NT2/D1 (cell line): ENCODE data around the gene FAM184B.

Source experiments
- DNase-seq: peaks from one replicate; pipeline ENCODE4 v3.0.0-alpha.2; 2011; ENCODE audit warnings: low read depth, low spot score
- H3K27me3 ChIP-seq: 2 replicates; pipeline ENCODE4 v1.6.0; 2011; ENCODE audit warnings: mild to moderate bottlenecking; ENCODE audit not compliant: insufficient read length, insufficient read depth
- H3K36me3 ChIP-seq: 2 replicates; pipeline ENCODE4 v1.6.1; 2011; ENCODE audit warnings: mild to moderate bottlenecking, low read length, mixed read lengths; ENCODE audit not compliant: insufficient read depth, insufficient read length
- H3K4me1 ChIP-seq: 2 replicates; pipeline ENCODE4 v1.5.1; 2011; ENCODE audit not compliant: insufficient read depth, insufficient read length
- H3K4me3 ChIP-seq: 2 replicates; pipeline ENCODE4 v1.5.1; 2011; ENCODE audit warnings: low read depth; ENCODE audit not compliant: insufficient read length
- H3K9ac ChIP-seq: 2 replicates; pipeline ENCODE4 v1.6.0; 2011; ENCODE audit warnings: low read depth; ENCODE audit not compliant: insufficient read length
- H3K9me3 ChIP-seq: 2 replicates; pipeline ENCODE4 v1.5.1; 2011; ENCODE audit warnings: mild to moderate bottlenecking, low read length; ENCODE audit not compliant: insufficient read depth
- SUZ12 ChIP-seq: IDR thresholded peaks from 2 replicates; pipeline ENCODE4 v1.6.1; 2011; ENCODE audit not compliant: insufficient read length, insufficient read depth; ENCODE audit errors: extremely low read depth
- YY1 ChIP-seq: IDR thresholded peaks from 2 replicates; pipeline ENCODE4 v1.6.1; 2011; ENCODE audit not compliant: insufficient read length, insufficient read depth
- ZNF274 ChIP-seq: IDR thresholded peaks from 2 replicates; pipeline ENCODE4 v1.6.1; 2011; ENCODE audit warnings: mild to moderate bottlenecking, low read depth, low read length

Gene FAM184B

DNA sequence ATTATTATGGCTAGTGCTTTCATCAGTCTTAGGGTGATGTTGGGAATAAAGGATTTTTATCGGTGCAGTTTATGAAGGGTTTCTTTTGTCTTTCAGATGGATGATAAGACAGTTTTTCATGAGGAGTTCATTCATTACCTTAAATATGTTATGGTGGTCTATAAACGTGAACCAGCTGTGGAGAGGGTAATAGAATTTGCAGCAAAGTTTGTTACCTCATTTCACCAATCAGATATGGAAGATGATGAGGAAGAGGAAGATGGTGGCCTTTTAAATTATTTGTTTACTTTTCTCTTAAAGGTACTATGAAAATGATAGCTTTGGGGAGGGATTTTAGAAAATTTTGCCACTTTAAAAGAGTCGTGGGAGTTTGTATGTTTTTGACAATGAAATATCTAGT lies 30.7 kb upstream of the FAM184B start:
- no peaks in the 10 kb centered on the region for H3K27me3 ChIP-seq
- peak overlapping the region; percentile 95 for H3K9ac ChIP-seq
- DNase-seq, result no peak
- TF ChIP-seq ZNF274 (no peak), YY1 (no peak)
- peaks cover 2% of the 10 kb centered on the region for H3K4me1 ChIP-seq
- H3K4me3 ChIP-seq, result peak overlapping the region; percentile 92
- no peaks in the 10 kb centered on the region for H3K9me3 ChIP-seq
- peaks cover 79% of the 10 kb centered on the region for H3K36me3 ChIP-seq

GRCh38 chr4:17811078-17811603 lies 29.7 kb upstream of the FAM184B start:
- H3K27me3 ChIP-seq, result no peaks in the 10 kb centered on the region
- no peak for TF ChIP-seq ZNF274
- TF ChIP-seq SUZ12, result no peak
- TF ChIP-seq YY1, result no peak
- peak overlapping the region; percentile 92 for H3K4me3 ChIP-seq
- peaks cover 79% of the 10 kb centered on the region for H3K36me3 ChIP-seq
- no peaks in the 10 kb centered on the region for H3K9me3 ChIP-seq
- H3K4me1 ChIP-seq, result peaks cover 2% of the 10 kb centered on the region
- peak overlapping the region; percentile 95 for H3K9ac ChIP-seq
- DNase-seq, result no peak

DNA sequence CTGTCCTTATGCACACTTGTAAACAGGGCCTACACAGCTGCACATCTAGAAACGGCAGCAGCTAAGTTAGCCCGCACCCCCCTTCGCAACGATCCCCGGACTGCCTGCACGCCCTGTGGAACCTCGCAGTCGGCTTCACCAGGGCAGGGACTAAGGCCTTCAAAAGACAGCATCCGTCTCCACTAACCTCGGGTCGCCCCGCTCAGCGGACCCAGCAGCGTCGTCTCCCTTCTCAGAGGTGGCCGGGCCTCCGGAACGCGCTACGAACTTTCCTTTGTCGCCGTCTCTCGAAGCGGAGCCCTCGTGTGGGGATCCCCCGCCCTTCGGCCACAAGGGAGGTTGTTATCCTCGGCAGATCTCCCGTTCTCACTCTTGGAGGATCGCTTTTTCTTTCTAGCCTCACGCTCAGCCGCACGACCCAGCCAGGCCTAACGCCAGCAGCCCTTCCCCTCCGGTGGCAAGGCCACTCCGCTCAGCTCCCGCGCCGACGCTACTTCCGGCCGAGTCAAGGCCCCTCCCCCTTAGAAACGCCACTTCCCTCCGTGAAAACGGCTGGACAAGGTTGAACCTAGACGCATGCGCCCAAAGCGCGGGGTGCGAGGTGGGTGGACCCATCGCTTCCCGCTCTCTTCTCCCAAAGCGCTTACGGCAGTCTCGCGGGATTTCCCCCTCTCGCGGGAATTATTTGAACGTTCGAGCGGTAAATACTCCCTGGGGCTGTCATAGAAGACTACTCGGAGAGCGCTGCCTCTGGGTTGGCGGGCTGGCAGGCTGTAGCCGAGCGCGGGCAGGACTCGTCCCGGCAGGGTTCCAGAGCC lies 29.0 kb upstream of the FAM184B start, which contains the start of the genes DCAF16 and NCAPG:
DCAF16 (minus strand) TSS at position 498 of the 818 bp plus-strand sequence. CDS start 6,616 bp downstream, outside the sequence.
NCAPG (plus strand) TSS at position 720 of the 818 bp plus-strand sequence. CDS start 99 bp downstream, outside the sequence.
- Histone ChIP-seq H3K4me1 (no peaks in the 10 kb centered on the region), H3K9ac (peak within 1 kb of the TSS; percentile 95), H3K4me3 (peak within 1 kb of the TSS; percentile 92), H3K9me3 (no peaks in the 10 kb centered on the region), H3K36me3 (peaks cover 77% of the 10 kb centered on the region), H3K27me3 (no peaks in the 10 kb centered on the region)
- TF ChIP-seq SUZ12 (no peak), YY1 (no peak), ZNF274 (no peak)
- peak; percentile 99 for DNase-seq

DNA sequence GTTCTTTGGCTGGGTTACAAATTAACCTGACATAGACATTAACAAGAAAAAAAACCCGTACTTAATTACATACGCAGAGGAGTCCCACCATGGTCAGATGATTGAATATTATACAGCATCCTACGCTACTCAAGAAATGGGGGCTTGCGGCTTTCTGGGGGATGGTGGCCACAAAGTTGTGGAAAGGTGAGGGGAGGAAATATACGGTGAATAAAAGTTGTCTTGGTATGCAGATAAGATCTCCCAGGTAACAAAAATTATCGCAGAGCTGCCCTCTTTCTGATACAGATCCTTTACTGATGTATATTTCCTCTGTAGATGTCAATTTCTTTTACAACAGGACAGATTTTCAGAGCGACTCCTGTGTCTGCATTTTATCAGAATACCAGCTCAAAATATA lies 28.2 kb upstream of the FAM184B start:
- Histone ChIP-seq H3K4me1 (no peaks in the 10 kb centered on the region), H3K36me3 (peaks cover 76% of the 10 kb centered on the region), H3K9me3 (no peaks in the 10 kb centered on the region), H3K4me3 (peak overlapping the region; percentile 92), H3K27me3 (no peaks in the 10 kb centered on the region), H3K9ac (peak overlapping the region; percentile 95)
- no peak for TF ChIP-seq SUZ12
- no peak for TF ChIP-seq YY1
- TF ChIP-seq ZNF274, result no peak
- no peak for DNase-seq

- H3K9me3 ChIP-seq, result no peaks in the 10 kb centered on the region
- peak overlapping the region; percentile 5 for H3K4me3 ChIP-seq
- H3K4me1 ChIP-seq, result no peaks in the 10 kb centered on the region
- DNase-seq, result no peak
- TF ChIP-seq SUZ12 (no peak), ZNF274 (no peak), YY1 (no peak)
- H3K9ac ChIP-seq, result peak overlapping the region; percentile 13
- H3K36me3 ChIP-seq, result peaks cover 76% of the 10 kb centered on the region
- no peaks in the 10 kb centered on the region for H3K27me3 ChIP-seq
Measured at GRCh38 chr4:17807446-17807845, 26.0 kb upstream of the FAM184B start.

- TF ChIP-seq ZNF274, result no peak
- no peak for TF ChIP-seq YY1
- TF ChIP-seq SUZ12, result no peak
- no peak overlapping the region for H3K4me3 ChIP-seq
- no peak overlapping the region for H3K9ac ChIP-seq
- H3K9me3 ChIP-seq, result no peaks in the 10 kb centered on the region
- H3K36me3 ChIP-seq, result peaks cover 82% of the 10 kb centered on the region
- no peaks in the 10 kb centered on the region for H3K4me1 ChIP-seq
- DNase-seq, result no peak
- H3K27me3 ChIP-seq, result no peaks in the 10 kb centered on the region
Measured at GRCh38 chr4:17805580-17806155, 24.2 kb upstream of the FAM184B start.

DNA sequence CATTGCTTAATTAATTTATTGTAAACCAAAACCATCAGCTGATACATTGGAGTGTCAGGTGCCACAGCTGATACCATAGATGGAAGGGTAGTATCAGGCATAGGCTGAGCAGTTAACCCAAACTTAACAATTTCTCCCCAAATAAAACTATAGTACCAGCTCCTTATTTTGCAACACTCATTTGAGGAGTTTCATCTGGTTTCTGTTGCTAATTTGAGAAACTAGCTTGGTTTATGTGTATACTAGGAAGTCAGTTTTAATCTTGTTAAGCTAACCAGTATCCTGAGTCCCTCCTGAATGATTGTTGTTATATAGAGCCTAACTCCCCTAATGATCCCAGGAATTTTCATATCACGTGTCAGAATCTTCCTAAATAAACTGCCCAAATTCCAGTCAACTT lies 16.4 kb upstream of the FAM184B start:
- Histone ChIP-seq H3K9me3 (no peaks in the 10 kb centered on the region), H3K27me3 (no peaks in the 10 kb centered on the region), H3K4me1 (no peaks in the 10 kb centered on the region), H3K36me3 (peaks cover 49% of the 10 kb centered on the region), H3K9ac (no peak overlapping the region), H3K4me3 (no peak overlapping the region)
- TF ChIP-seq ZNF274, result no peak
- TF ChIP-seq SUZ12, result no peak
- no peak for DNase-seq
